H9 (cell line): ENCODE data around the gene CFAP97D1. TPM values are rescaled to one million over a fixed set of nuclear protein-coding genes. Genes with fewer than 3 reads are reported as not detected.
A peak's percentile ranks its signal among the peaks of the same experiment; 100 is the strongest.

Experiments used
- DNase-seq: peaks from one replicate; pipeline ENCODE4 v3.0.0-alpha.2; 2017
- H2AFZ ChIP-seq: one replicate; pipeline ENCODE4 v1.6.1; 2013; ENCODE audit warnings: mild to moderate bottlenecking, low read length, control low read depth, moderate library complexity
- H2AK5ac ChIP-seq: 2 replicates; pipeline ENCODE4 v1.6.1; 2013; ENCODE audit warnings: low read length, control low read depth, mixed read lengths; ENCODE audit not compliant: insufficient read length
- H2BK120ac ChIP-seq: one replicate; pipeline ENCODE4 v1.6.1; 2013; ENCODE audit warnings: low read depth, mild to moderate bottlenecking, low read length, control low read depth, inconsistent platforms; ENCODE audit not compliant: poor library complexity, severe bottlenecking
- H2BK12ac ChIP-seq: 2 replicates; pipeline ENCODE4 v1.6.1; 2013; ENCODE audit warnings: low read length, control low read depth, mixed read lengths, low read depth; ENCODE audit not compliant: insufficient read length
- H2BK15ac ChIP-seq: 2 replicates; pipeline ENCODE4 v1.6.1; 2013; ENCODE audit warnings: low read depth, low read length, control low read depth
- H2BK20ac ChIP-seq: one replicate; pipeline ENCODE4 v1.6.1; 2013; ENCODE audit warnings: low read depth, mild to moderate bottlenecking, low read length, control low read depth, inconsistent platforms; ENCODE audit not compliant: poor library complexity, severe bottlenecking
- H2BK5ac ChIP-seq: 2 replicates; pipeline ENCODE4 v1.6.1; 2013; ENCODE audit warnings: low read length, control low read depth, mixed read lengths; ENCODE audit not compliant: insufficient read length
- H3K14ac ChIP-seq: 2 replicates; pipeline ENCODE4 v1.6.1; 2013; ENCODE audit warnings: low read length, control low read depth; ENCODE audit not compliant: insufficient read depth
- H3K18ac ChIP-seq: 2 replicates; pipeline ENCODE4 v1.6.1; 2013; ENCODE audit warnings: low read depth, mild to moderate bottlenecking, mixed read lengths, low read length, control low read depth; ENCODE audit not compliant: insufficient read length
- H3K23ac ChIP-seq: 2 replicates; pipeline ENCODE4 v1.6.1; 2013; ENCODE audit warnings: low read length, control low read depth, mixed read lengths, low read depth; ENCODE audit not compliant: insufficient read length
- H3K23me2 ChIP-seq: 2 replicates; pipeline ENCODE4 v1.6.1; 2013; ENCODE audit warnings: low read depth, mild to moderate bottlenecking, mixed read lengths, low read length, control low read depth; ENCODE audit not compliant: insufficient read length, poor library complexity, severe bottlenecking
- H3K27ac ChIP-seq: 2 replicates; pipeline ENCODE4 v1.5.1; 2013; ENCODE audit warnings: low read length, control low read depth, mixed read lengths, low read depth; ENCODE audit not compliant: insufficient read length
- H3K27me3 ChIP-seq: 2 replicates; pipeline ENCODE4 v1.6.1; 2013; ENCODE audit warnings: low read length, control low read depth, inconsistent platforms; ENCODE audit not compliant: insufficient read depth
- H3K4ac ChIP-seq: 2 replicates; pipeline ENCODE4 v1.6.1; 2013; ENCODE audit warnings: low read depth, mild to moderate bottlenecking, control low read depth, inconsistent platforms, low read length, moderate library complexity
- H3K4me1 ChIP-seq: 2 replicates; pipeline ENCODE4 v1.6.1; 2013; ENCODE audit warnings: low read length, control low read depth, inconsistent platforms; ENCODE audit not compliant: insufficient read depth
- H3K4me2 ChIP-seq: 2 replicates; pipeline ENCODE4 v1.6.1; 2013; ENCODE audit warnings: low read length, control low read depth, mixed read lengths; ENCODE audit not compliant: insufficient read length, insufficient read depth
- H3K56ac ChIP-seq: 2 replicates; pipeline ENCODE4 v1.6.1; 2013; ENCODE audit warnings: low read depth, mild to moderate bottlenecking, mixed read lengths, low read length, control low read depth; ENCODE audit not compliant: insufficient read length
- H3K79me1 ChIP-seq: 2 replicates; pipeline ENCODE4 v1.6.1; 2013; ENCODE audit warnings: low read depth, mild to moderate bottlenecking, moderate library complexity, low read length, control low read depth, inconsistent platforms; ENCODE audit not compliant: insufficient read depth, poor library complexity, severe bottlenecking
- H3K79me2 ChIP-seq: 2 replicates; pipeline ENCODE4 v1.6.1; 2013; ENCODE audit warnings: low read length, control low read depth, inconsistent platforms; ENCODE audit not compliant: insufficient read depth
- H3K9ac ChIP-seq: 2 replicates; pipeline ENCODE4 v1.6.1; 2013; ENCODE audit warnings: low read length, control low read depth, mixed read lengths; ENCODE audit not compliant: insufficient read length; ENCODE audit errors: extremely low read depth
- H3K9me3 ChIP-seq: one replicate; pipeline ENCODE4 v1.6.1; 2013; ENCODE audit warnings: low read depth, low read length, inconsistent platforms; ENCODE audit not compliant: control insufficient read depth
- H3T11ph ChIP-seq: one replicate; pipeline ENCODE4 v1.6.1; 2013; ENCODE audit warnings: mild to moderate bottlenecking, low read length, control low read depth, inconsistent platforms
- H4K20me1 ChIP-seq: one replicate; pipeline ENCODE4 v1.6.1; 2013; ENCODE audit not compliant: control insufficient read depth, insufficient read length, insufficient read depth
- H4K5ac ChIP-seq: 2 replicates; pipeline ENCODE4 v1.6.1; 2013; ENCODE audit warnings: low read depth, mild to moderate bottlenecking, mixed read lengths, low read length, control low read depth; ENCODE audit not compliant: insufficient read length
- H4K8ac ChIP-seq: replicated peaks from 2 replicates; pipeline ENCODE4 v1.6.1; 2013; ENCODE audit warnings: low read length, control low read depth, mixed read lengths, low read depth; ENCODE audit not compliant: insufficient read length
- H4K91ac ChIP-seq: 2 replicates; pipeline ENCODE4 v1.6.1; 2013; ENCODE audit warnings: low read depth, mild to moderate bottlenecking, moderate library complexity, mixed read lengths, low read length, control low read depth; ENCODE audit not compliant: insufficient read length
- H3K27ac Mint-ChIP-seq, 3 experiments: 2 replicates in 2 of 3; 3 replicates in 1 of 3; pipeline ENCODE4 v1.8.0; 2020 to 2021; ENCODE audit warnings: mixed read lengths in 3 of 3, mild to moderate bottlenecking in 1 of 3, moderate library complexity in 1 of 3
- H3K27me3 Mint-ChIP-seq: 2 replicates; pipeline ENCODE4 v1.8.0; 2021; ENCODE audit warnings: low read depth, mild to moderate bottlenecking, moderate library complexity, mixed read lengths
- H3K36me3 Mint-ChIP-seq, 3 experiments: 2 replicates in 2 of 3; 3 replicates in 1 of 3; pipeline ENCODE4 v1.8.0; 2020 to 2021; ENCODE audit warnings: low read depth in 3 of 3, mixed read lengths in 3 of 3; ENCODE audit not compliant: insufficient read depth in 1 of 3
- H3K4me1 Mint-ChIP-seq, 2 experiments: 2 replicates each; pipeline ENCODE4 v1.8.0; 2020; ENCODE audit warnings: mixed read lengths in 2 of 2
- H3K4me3 Mint-ChIP-seq, 2 experiments: 2 replicates in 1 of 2; 3 replicates in 1 of 2; pipeline ENCODE4 v1.8.0; 2020 to 2021; ENCODE audit warnings: mild to moderate bottlenecking in 2 of 2, mixed read lengths in 2 of 2, moderate library complexity in 1 of 2
- H3K9me3 Mint-ChIP-seq, 2 experiments: 2 replicates in 1 of 2; 3 replicates in 1 of 2; pipeline ENCODE4 v1.8.0; 2020; ENCODE audit warnings: mild to moderate bottlenecking in 2 of 2, mixed read lengths in 2 of 2, moderate library complexity in 1 of 2
- CTCF ChIP-seq: fragments of 200-600 bp; sonication (generic); conservative IDR thresholded peaks from 3 replicates; pipeline ENCODE4 v1.8.0; 2021; ENCODE audit warnings: antibody characterized with exemption, mild to moderate bottlenecking
- WGBS: extraction: QIAGEN DNeasy Blood & Tissue Kit; methylation state at CpG from one replicate; pipeline ENCODE4 v1.1.7; 2013; ENCODE audit warnings: missing lambda C conversion rate, low lambda C conversion rate, mixed read lengths; ENCODE audit not compliant: insufficient read length; ENCODE audit errors: extremely low coverage; 5-methylcytosine and 5-hydroxymethylcytosine counted together
- total RNA-seq: library from RNA; stranded (reverse); gene quantifications from 2 replicates; pipeline ENCODE4 v1.2.1, GENCODE V29; 2021

Gene CFAP97D1
- total RNA-seq, 1 experiment from 2014 or later, result not detected

GRCh38 chr17:43745541-43745940 lies 34.7 kb upstream of the CFAP97D1 start:
- H3K4me1 Mint-ChIP-seq, result peaks cover 38 to 40% of the 10 kb centered on the region in 2 experiments
- H3K79me1 ChIP-seq, result no peaks in the 10 kb centered on the region
- H2BK15ac ChIP-seq, result no peak overlapping the region
- no peaks in the 10 kb centered on the region for H4K20me1 ChIP-seq
- H3K18ac ChIP-seq, result no peak overlapping the region
- H3K4me3 Mint-ChIP-seq, result peak overlapping the region in 1 of 2 experiments; percentile 27; a peak in 1 of 5 replicates
- H3K27me3 Mint-ChIP-seq, result peaks cover 8% of the 10 kb centered on the region
- H4K91ac ChIP-seq, result no peak overlapping the region
- H3K36me3 Mint-ChIP-seq, result peaks cover 0 to 4% (median 0%) of the 10 kb centered on the region in 3 experiments; a peak in 1 of 7 replicates
- no peak overlapping the region for H3K4me2 ChIP-seq
- no peak overlapping the region for H3K14ac ChIP-seq
- H3K9me3 ChIP-seq, result no peaks in the 10 kb centered on the region
- no peak for DNase-seq
- no peak overlapping the region for H2BK5ac ChIP-seq
- no peak overlapping the region for H3T11ph ChIP-seq
- H3K27ac Mint-ChIP-seq, result no peak overlapping the region; a peak in 1 of 7 replicates
- no peak overlapping the region for H3K27ac ChIP-seq
- H3K23ac ChIP-seq, result no peak overlapping the region
- no peaks in the 10 kb centered on the region for H3K4me1 ChIP-seq
- H4K8ac ChIP-seq, result no peak overlapping the region
- no peak overlapping the region for H3K9ac ChIP-seq
- H3K79me2 ChIP-seq, result no peaks in the 10 kb centered on the region
- H2BK120ac ChIP-seq, result no peak overlapping the region
- H3K23me2 ChIP-seq, result no peaks in the 10 kb centered on the region
- TF ChIP-seq CTCF, result no peak
- H2AFZ ChIP-seq, result no peak overlapping the region
- H2BK12ac ChIP-seq, result no peak overlapping the region
- no peak overlapping the region for H2AK5ac ChIP-seq
- WGBS, result no CpG with 5 or more reads among the region's 6 CpGs
- H3K27me3 ChIP-seq, result no peaks in the 10 kb centered on the region
- no peak overlapping the region for H3K56ac ChIP-seq
- H3K4ac ChIP-seq, result no peak overlapping the region
- H3K9me3 Mint-ChIP-seq, result peaks cover 3 to 8% of the 10 kb centered on the region in 2 experiments; a peak in 4 of 5 replicates
- no peak overlapping the region for H4K5ac ChIP-seq
- no peak overlapping the region for H2BK20ac ChIP-seq
